ENCODE results near the gene ATP6V1C2.
"Not testable (repeated sequence)": the region's sequence is repeated elsewhere in the genome, so short reads cannot be mapped to it uniquely, and the experiment has no call there.

DNA sequence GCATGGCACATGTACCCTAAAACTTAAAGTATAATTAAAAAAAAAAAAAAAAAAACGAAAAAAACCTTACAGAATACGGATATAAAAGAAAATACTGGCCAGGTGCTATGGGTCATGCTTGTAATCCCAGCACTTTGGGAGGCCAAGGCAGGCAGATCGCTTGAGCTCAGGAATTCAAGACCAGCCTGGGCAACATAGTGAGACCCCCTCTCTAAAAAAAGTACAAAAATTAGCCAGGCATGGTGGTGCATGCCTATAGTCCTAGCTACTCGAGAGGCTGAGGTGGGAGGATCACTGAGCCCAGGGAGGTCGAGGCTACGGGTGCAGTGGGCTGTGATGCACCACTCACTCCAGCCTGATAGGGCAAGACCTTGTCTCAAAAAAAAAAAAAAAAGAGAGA lies 84.6 kb downstream of the ATP6V1C2 start:
- TF ChIP-seq, protein P1, sequence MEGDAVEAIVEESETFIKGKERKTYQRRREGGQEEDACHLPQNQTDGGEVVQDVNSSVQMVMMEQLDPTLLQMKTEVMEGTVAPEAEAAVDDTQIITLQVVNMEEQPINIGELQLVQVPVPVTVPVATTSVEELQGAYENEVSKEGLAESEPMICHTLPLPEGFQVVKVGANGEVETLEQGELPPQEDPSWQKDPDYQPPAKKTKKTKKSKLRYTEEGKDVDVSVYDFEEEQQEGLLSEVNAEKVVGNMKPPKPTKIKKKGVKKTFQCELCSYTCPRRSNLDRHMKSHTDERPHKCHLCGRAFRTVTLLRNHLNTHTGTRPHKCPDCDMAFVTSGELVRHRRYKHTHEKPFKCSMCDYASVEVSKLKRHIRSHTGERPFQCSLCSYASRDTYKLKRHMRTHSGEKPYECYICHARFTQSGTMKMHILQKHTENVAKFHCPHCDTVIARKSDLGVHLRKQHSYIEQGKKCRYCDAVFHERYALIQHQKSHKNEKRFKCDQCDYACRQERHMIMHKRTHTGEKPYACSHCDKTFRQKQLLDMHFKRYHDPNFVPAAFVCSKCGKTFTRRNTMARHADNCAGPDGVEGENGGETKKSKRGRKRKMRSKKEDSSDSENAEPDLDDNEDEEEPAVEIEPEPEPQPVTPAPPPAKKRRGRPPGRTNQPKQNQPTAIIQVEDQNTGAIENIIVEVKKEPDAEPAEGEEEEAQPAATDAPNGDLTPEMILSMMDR (IDR thresholded peaks at IDR 0.05), result not testable (repeated sequence)
- not testable (repeated sequence) for TF ChIP-seq ZFX (IDR thresholded peaks at IDR 0.05; ENCODE audit: borderline replicate concordance)
